B cell (primary cell): ENCODE results near the gene GFOD1. TPM values are rescaled to one million over a fixed set of nuclear protein-coding genes. Genes with fewer than 3 reads are reported as not detected.
A peak's percentile ranks its signal among the peaks of the same experiment; 100 is the strongest.

Experiments
- ATAC-seq: fragments of 200-7000 bp; cut with Tn5 transposase; one replicate; pipeline ENCODE4 v1.10.0; 2021; ENCODE audit warnings: low read depth, mild to moderate bottlenecking, moderate number of reproducible peaks, moderate library complexity
- CTCF ChIA-PET: fragments of 350-600 bp; sonication (Branson Sonifier 250); formaldehyde crosslinking; loops from one replicate; lab custom pipeline; 2021; ENCODE audit warnings: antibody characterized with exemption, inconsistent platforms; lab: Charles Lee
- POLR2A ChIA-PET: fragments of 350-600 bp; sonication (Branson Sonifier 250); formaldehyde crosslinking; loops from one replicate; lab custom pipeline; 2021; ENCODE audit warnings: antibody characterized with exemption; lab: Charles Lee
- DNase-seq: peaks from one replicate; pipeline ENCODE4 v3.0.0; 2013
- H2AFZ ChIP-seq: 2 replicates; pipeline ENCODE4 v1.6.1; 2012; ENCODE audit warnings: mild to moderate bottlenecking, low read depth, low read length; ENCODE audit not compliant: insufficient read depth, poor library complexity, severe bottlenecking
- H3K27ac ChIP-seq, 2 donors: 1 replicate in 1 of 2; 2 replicates in 1 of 2; pipeline ENCODE4 v1.5.1; 2012 to 2013; ENCODE audit warnings: low read length in 2 of 2, mild to moderate bottlenecking in 2 of 2, moderate library complexity in 1 of 2
- H3K27me3 ChIP-seq, 4 experiments: fragments of 200-600 bp in 1 of 4; sonication (generic) in 1 of 4; replicated peaks in 1 of 4; 1 replicate in 2 of 4; 2 replicates in 2 of 4; pipeline versions ENCODE4 v1.6.1 to v1.7.0; 2013 to 2016; ENCODE audit warnings: low read length in 3 of 4, mild to moderate bottlenecking in 2 of 4, mixed read lengths in 1 of 4, moderate library complexity in 1 of 4; ENCODE audit not compliant: insufficient read depth in 4 of 4, control insufficient read depth in 3 of 4; ENCODE audit errors: control extremely low read depth in 1 of 4
- H3K36me3 ChIP-seq, 2 experiments: replicated peaks in 1 of 2; 1 replicate in 1 of 2; 2 replicates in 1 of 2; pipeline versions ENCODE4 v1.6.1 to v1.7.1; 2013; ENCODE audit warnings: low read length in 1 of 2; ENCODE audit not compliant: insufficient read depth in 2 of 2, control insufficient read depth in 1 of 2; ENCODE audit errors: control extremely low read depth in 1 of 2, extremely low read depth in 1 of 2
- H3K4me1 ChIP-seq, 2 donors: fragments of 200-600 bp in 1 of 2; sonication (generic) in 1 of 2; 1 replicate in 1 of 2; 2 replicates in 1 of 2; pipeline versions ENCODE4 v1.5.1 to v1.6.1; 2013 to 2017; ENCODE audit warnings: low read length in 2 of 2; ENCODE audit not compliant: control insufficient read depth in 2 of 2, insufficient read depth in 2 of 2
- H3K4me2 ChIP-seq: replicated peaks from 2 replicates; pipeline ENCODE3; 2012; ENCODE audit warnings: mild to moderate bottlenecking, low read depth, low read length; ENCODE audit not compliant: poor library complexity, severe bottlenecking
- H3K4me3 ChIP-seq, 5 experiments: fragments of 200-600 bp in 1 of 5; sonication (generic) in 1 of 5; 1 replicate in 3 of 5; 2 replicates in 2 of 5; pipeline versions ENCODE4 v1.5.1 to v1.7.0; 2011 to 2016; ENCODE audit warnings: low read length in 4 of 5, mild to moderate bottlenecking in 4 of 5, low read depth in 2 of 5, control low read depth in 1 of 5, moderate library complexity in 1 of 5; ENCODE audit not compliant: insufficient read depth in 1 of 5; ENCODE audit errors: control extremely low read depth in 1 of 5, extremely low read depth in 1 of 5
- H3K79me2 ChIP-seq: fragments of 200-600 bp; sonication (generic); one replicate; pipeline ENCODE4 v1.6.0; 2016; ENCODE audit warnings: low read length; ENCODE audit not compliant: control insufficient read depth, insufficient read depth
- H3K9ac ChIP-seq: fragments of 200-600 bp; sonication (generic); 2 replicates; pipeline ENCODE4 v1.6.1; 2017; ENCODE audit warnings: mild to moderate bottlenecking, low read length, moderate library complexity
- H3K9me3 ChIP-seq, 3 donors: one replicate each; pipeline versions ENCODE4 v1.6.1 to v1.7.1; 2013; ENCODE audit warnings: low read length in 2 of 3; ENCODE audit not compliant: control insufficient read depth in 2 of 3, insufficient read depth in 1 of 3; ENCODE audit errors: control extremely low read depth in 1 of 3
- H4K20me1 ChIP-seq: 2 replicates; pipeline ENCODE4 v1.6.0; 2012; ENCODE audit warnings: mild to moderate bottlenecking, low read length; ENCODE audit not compliant: insufficient read depth, control insufficient read depth, poor library complexity, severe bottlenecking
- H3K27ac Mint-ChIP-seq: one replicate; pipeline ENCODE4 v1.8.0; 2021; ENCODE audit warnings: mixed read lengths
- H3K27me3 Mint-ChIP-seq: one replicate; pipeline ENCODE4 v1.8.0; 2021; ENCODE audit warnings: mixed read lengths
- H3K4me1 Mint-ChIP-seq: one replicate; pipeline ENCODE4 v1.8.0; 2021; ENCODE audit warnings: mixed read lengths
- H3K4me3 Mint-ChIP-seq: one replicate; pipeline ENCODE4 v1.8.0; 2021; ENCODE audit warnings: mixed read lengths
- H3K9me3 Mint-ChIP-seq: one replicate; pipeline ENCODE4 v1.8.0; 2022; ENCODE audit warnings: mixed read lengths; ENCODE audit not compliant: insufficient read depth
- CTCF ChIP-seq: fragments of 200-600 bp; IDR thresholded peaks from one replicate; pipeline ENCODE4 v1.8.0; 2022; ENCODE audit warnings: antibody characterized with exemption, mild to moderate bottlenecking
- EZH2 ChIP-seq: IDR thresholded peaks from 2 replicates; pipeline ENCODE4 v1.6.1; 2012; ENCODE audit warnings: borderline replicate concordance, low read depth, mild to moderate bottlenecking, moderate library complexity, low read length; ENCODE audit not compliant: insufficient read depth, poor library complexity, severe bottlenecking
- WGBS: methylation state at CpG from one replicate; pipeline ENCODE4 v1.1.5; 2013; ENCODE audit warnings: missing lambda C conversion rate; ENCODE audit not compliant: insufficient coverage; 5-methylcytosine and 5-hydroxymethylcytosine counted together
- intact Hi-C: fragments of 100-400 bp; cut with micrococcal nuclease; formaldehyde crosslinking; loops from one replicate; pipeline ENCODE4 v1.10.0; 2022
- polyA plus RNA-seq: library from polyadenylated mRNA; depleted of rRNA; stranded (reverse); fragments of >200 nt; gene quantifications from 2 replicates; pipeline ENCODE4 v1.2.3, GENCODE V29; 2012
- total RNA-seq, 2 donors: library from RNA; stranded (reverse); fragments of 120-200 nt in 1 of 2; gene quantifications; 1 replicate in 1 of 2; 2 replicates in 1 of 2; pipeline versions ENCODE4 v1.2.3 to v1.2.4, GENCODE V29; 2013 to 2022

GFOD1 gene
- total and polyA plus RNA-seq, 2 donors (not counting 1 experiment from before 2014, with no cell fraction given): 8.3 to 42.4 TPM

DNA sequence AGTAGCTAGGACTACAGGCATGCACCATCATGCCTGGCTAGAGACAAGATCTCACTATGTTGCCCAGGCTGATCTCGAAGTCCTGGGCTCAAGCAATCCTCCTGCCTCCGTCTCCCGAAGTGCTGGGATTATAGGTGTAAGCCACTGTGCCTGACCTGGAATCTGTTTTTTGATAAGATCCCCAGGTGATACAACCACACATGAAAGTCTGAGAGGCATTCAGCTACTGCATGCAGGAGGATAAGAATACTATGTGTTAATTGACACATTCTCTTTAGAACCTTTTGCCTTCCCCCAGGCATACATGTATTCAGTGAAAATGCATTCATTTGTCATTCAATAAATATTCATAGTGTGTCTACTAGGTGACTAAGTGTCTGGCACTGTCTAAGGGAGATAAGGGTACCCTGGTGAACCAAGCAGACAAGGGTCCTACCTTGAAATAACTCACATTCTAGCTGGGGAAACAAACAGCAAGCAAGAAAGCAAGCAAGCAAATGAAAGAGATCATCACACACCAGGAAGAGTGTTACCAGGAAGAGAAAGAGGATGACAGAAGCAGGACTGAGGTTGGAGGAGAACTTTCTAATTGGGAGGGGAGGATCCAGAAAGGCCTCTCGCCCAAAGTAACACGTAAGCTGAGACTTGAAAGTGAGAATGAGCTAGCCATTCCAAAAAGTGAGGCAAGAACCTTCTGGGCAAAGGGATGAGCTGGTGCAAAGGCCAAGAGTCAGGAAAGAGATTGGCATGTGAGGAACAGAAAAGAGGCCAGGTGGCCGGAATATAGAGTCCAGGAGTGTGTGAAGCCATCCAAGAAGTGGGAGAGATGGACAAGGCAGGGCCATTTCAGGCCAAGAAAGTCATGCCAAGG, 6.5 kb downstream of the GFOD1 start:
- Mint-ChIP-seq H3K9me3 (no peaks in the 10 kb centered on the region), H3K4me3 (no peak overlapping the region), H3K27me3 (no peaks in the 10 kb centered on the region), H3K4me1 (peaks cover 52% of the 10 kb centered on the region), H3K27ac (no peak overlapping the region)
- no peak for ATAC-seq
- H3K4me1 ChIP-seq: peaks cover 30 to 41% of the 10 kb centered on the region in 2 donors
- TF ChIP-seq EZH2 (no peak), CTCF (no peak)
- no peak overlapping the region for H3K27ac ChIP-seq
- 98% methylated on average over 3 of the region's 6 CpGs for WGBS
- H3K9ac ChIP-seq: no peak overlapping the region
- no peaks in the 10 kb centered on the region for H3K27me3 ChIP-seq
- DNase-seq: no peak
- POLR2A ChIA-PET: no interaction called here
- intact Hi-C loops: no loop called here
- no peak overlapping the region for H2AFZ ChIP-seq
- H4K20me1 ChIP-seq: peaks cover 14% of the 10 kb centered on the region
- no peak overlapping the region for H3K4me3 ChIP-seq
- H3K36me3 ChIP-seq: peaks cover 0 to 2% of the 10 kb centered on the region in 2 experiments
- no peaks in the 10 kb centered on the region for H3K9me3 ChIP-seq
- CTCF ChIA-PET: no interaction called here
- peaks cover 77% of the 10 kb centered on the region for H3K79me2 ChIP-seq
- no peak overlapping the region for H3K4me2 ChIP-seq

GRCh38 chr6:13479971-13480434, 7.4 kb downstream of the GFOD1 start:
- Mint-ChIP-seq H3K9me3 (no peaks in the 10 kb centered on the region), H3K4me1 (peaks cover 45% of the 10 kb centered on the region), H3K27ac (peak overlapping the region; percentile 15), H3K27me3 (no peaks in the 10 kb centered on the region), H3K4me3 (no peak overlapping the region)
- no peak for DNase-seq
- Histone ChIP-seq H2AFZ (no peak overlapping the region), H4K20me1 (peaks cover 6% of the 10 kb centered on the region), H3K36me3 (peaks cover 0 to 2% of the 10 kb centered on the region in 2 experiments), H3K9ac (no peak overlapping the region), H3K4me1 (peaks cover 23 to 35% of the 10 kb centered on the region in 2 donors), H3K79me2 (peaks cover 76% of the 10 kb centered on the region), H3K27me3 (no peaks in the 10 kb centered on the region), H3K27ac (no peak overlapping the region), H3K4me2 (no peak overlapping the region), H3K4me3 (no peak overlapping the region), H3K9me3 (no peaks in the 10 kb centered on the region)
- intact Hi-C loops: no loop called here
- 99% methylated on average over 4 of the region's 4 CpGs for WGBS
- ChIA-PET CTCF (interaction anchor here (2.0 kb wide), 1 partner anchor 16 kb away, joined by 6 read pairs; no protein-coding TSS in a partner anchor), POLR2A (no interaction called here)
- ATAC-seq: no peak
- no peak for TF ChIP-seq CTCF
- no peak for TF ChIP-seq EZH2
